Endothelial cell of umbilical vein (primary cell): ENCODE results near the gene FYCO1. TPM values are rescaled to one million over a fixed set of nuclear protein-coding genes. Genes with fewer than 3 reads are reported as not detected.

ENCODE experiments used
- BruUV-seq: library from RNA; stranded (reverse); fragments of 400-500 nt; replicated peaks from 2 replicates; lab custom pipeline; 2021; lab: Mats Ljungman, UMichigan
- CTCF ChIA-PET: fragments of 300-600, 350-600 bp; sonication (Branson Sonifier 250); formaldehyde crosslinking; loops from one replicate; lab custom pipeline; 2021; ENCODE audit warnings: antibody characterized with exemption, inconsistent platforms; lab: Charles Lee
- POLR2A ChIA-PET: fragments of 300-600, 350-600 bp; sonication (Branson Sonifier 250); formaldehyde crosslinking; loops from one replicate; lab custom pipeline; 2021; ENCODE audit warnings: antibody characterized with exemption, inconsistent platforms; lab: Charles Lee
- DNase-seq: peaks from one replicate; pipeline ENCODE4 v3.0.0-alpha.2; 2011; ENCODE audit warnings: low read depth, low spot score
- FAIRE-seq: peaks from 2 replicates; lab custom pipeline; 2011; peaks lifted over from hg19 to GRCh38; lab: Jason Lieb, UNC
- H2AFZ ChIP-seq: 2 replicates; pipeline ENCODE4 v1.6.0; 2012; ENCODE audit warnings: low read depth, low read length, control low read depth, inconsistent platforms
- H3K27ac ChIP-seq: 2 replicates; pipeline ENCODE4 v1.5.1; 2011; ENCODE audit warnings: low read depth, mild to moderate bottlenecking, control low read depth, low read length, moderate library complexity; ENCODE audit not compliant: insufficient read depth
- H3K27me3 ChIP-seq, 2 experiments: 2 replicates each; pipeline versions ENCODE4 v1.6.0 to v1.6.1; 2011; ENCODE audit warnings: low read length in 2 of 2, mixed read lengths in 1 of 2; ENCODE audit not compliant: control insufficient read depth in 2 of 2, insufficient read depth in 2 of 2
- H3K36me3 ChIP-seq, 2 experiments: 2 replicates in 1 of 2; 3 replicates in 1 of 2; pipeline ENCODE4 v1.5.1; 2011; ENCODE audit warnings: low read length in 2 of 2, mild to moderate bottlenecking in 1 of 2, moderate library complexity in 1 of 2; ENCODE audit not compliant: control insufficient read depth in 2 of 2, insufficient read depth in 2 of 2; ENCODE audit errors: extremely low read depth in 1 of 2
- H3K4me1 ChIP-seq: 3 replicates; pipeline ENCODE4 v1.5.1; 2011; ENCODE audit warnings: mild to moderate bottlenecking, low read length; ENCODE audit not compliant: control insufficient read depth, insufficient read depth; ENCODE audit errors: extremely low read depth
- H3K4me2 ChIP-seq: 2 replicates; pipeline ENCODE4 v1.6.1; 2011; ENCODE audit warnings: low read length, control low read depth, mixed read lengths; ENCODE audit not compliant: insufficient read depth
- H3K4me3 ChIP-seq, 3 experiments: fragments of 200-600 bp in 1 of 3; sonication (generic), shearing (Covaris generic) in 1 of 3; replicated peaks in 1 of 3; 2 replicates each; pipeline ENCODE4 v1.5.1; 2011 to 2016; ENCODE audit warnings: control low read depth in 3 of 3, low read length in 3 of 3, mild to moderate bottlenecking in 2 of 3, inconsistent platforms in 1 of 3, low read depth in 1 of 3, moderate library complexity in 1 of 3; ENCODE audit not compliant: insufficient read depth in 1 of 3
- H3K79me2 ChIP-seq: 2 replicates; pipeline ENCODE4 v1.6.0; 2012; ENCODE audit warnings: low read length, inconsistent platforms; ENCODE audit not compliant: control insufficient read depth, insufficient read depth
- H3K9ac ChIP-seq: replicated peaks from 2 replicates; pipeline ENCODE3; 2011; ENCODE audit warnings: low read length, control low read depth; ENCODE audit not compliant: insufficient read depth; ENCODE audit errors: extremely low read depth
- H3K9me1 ChIP-seq: replicated peaks from 3 replicates; pipeline ENCODE4 v1.6.0; 2011; ENCODE audit warnings: mild to moderate bottlenecking, low read length; ENCODE audit not compliant: control insufficient read depth, insufficient read depth; ENCODE audit errors: extremely low read depth
- H3K9me3 ChIP-seq: replicated peaks from 2 replicates; pipeline ENCODE4 v1.5.1; 2012; ENCODE audit warnings: low read length, inconsistent platforms; ENCODE audit not compliant: control insufficient read depth, insufficient read depth
- H4K20me1 ChIP-seq: replicated peaks from 2 replicates; pipeline ENCODE3; 2011; ENCODE audit warnings: mild to moderate bottlenecking, low read length; ENCODE audit not compliant: control insufficient read depth, insufficient read depth; ENCODE audit errors: extremely low read depth
- CTCF ChIP-seq, 2 donors: IDR thresholded peaks; 1 replicate in 1 of 2; 2 replicates in 1 of 2; pipeline ENCODE4 v1.5.1; 2011; ENCODE audit warnings: low read length in 2 of 2, mild to moderate bottlenecking in 2 of 2, moderate library complexity in 2 of 2, control low read depth in 1 of 2, inconsistent platforms in 1 of 2, low read depth in 1 of 2; ENCODE audit not compliant: insufficient read depth in 1 of 2; ENCODE audit errors: extremely low read depth in 1 of 2
- EZH2 ChIP-seq: IDR thresholded peaks from 2 replicates; pipeline ENCODE4 v1.6.1; 2012; ENCODE audit warnings: borderline replicate concordance, low read depth, mild to moderate bottlenecking, moderate library complexity, low read length, inconsistent platforms; ENCODE audit not compliant: severe bottlenecking
- FOS ChIP-seq: IDR thresholded peaks from 2 replicates; pipeline ENCODE4 v1.6.1; 2011; ENCODE audit warnings: mild to moderate bottlenecking, low read length, moderate library complexity, borderline replicate concordance; ENCODE audit not compliant: insufficient read depth
- GATA2 ChIP-seq: IDR thresholded peaks from 2 replicates; pipeline ENCODE4 v1.7.0; 2011; ENCODE audit warnings: low read depth, mild to moderate bottlenecking, moderate library complexity, mixed read lengths, low read length; ENCODE audit not compliant: insufficient read length, insufficient read depth
- JUN ChIP-seq: IDR thresholded peaks from 2 replicates; pipeline ENCODE4 v1.6.1; 2011; ENCODE audit warnings: borderline replicate concordance, low read depth; ENCODE audit not compliant: insufficient read length, insufficient read depth
- MAX ChIP-seq: IDR thresholded peaks from 2 replicates; pipeline ENCODE4 v1.6.1; 2011; ENCODE audit not compliant: insufficient read depth, insufficient read length
- MYC ChIP-seq: IDR thresholded peaks from one replicate; pipeline ENCODE4 v1.6.1; 2011; ENCODE audit warnings: mild to moderate bottlenecking, low read depth, low read length
- POLR2A ChIP-seq: IDR thresholded peaks from 2 replicates; pipeline ENCODE4 v1.6.1; 2012; ENCODE audit warnings: low read depth, mild to moderate bottlenecking, control low read depth, low read length
- POLR2AphosphoS5 ChIP-seq: IDR thresholded peaks from 2 replicates; pipeline ENCODE4 v1.6.1; 2012; ENCODE audit warnings: low read depth, mild to moderate bottlenecking, control low read depth, low read length, moderate library complexity; ENCODE audit not compliant: insufficient read depth
- dilution Hi-C: fragments of 300-500 bp; cut with MboI; formaldehyde crosslinking; loops from one replicate; pipeline ENCODE4 v1.15.0; 2019; ENCODE audit warnings: low sequenced_read_pairs; ENCODE audit not compliant: extremely low pct_ligation_motif_present
- intact Hi-C: fragments of 100-400 bp; cut with micrococcal nuclease; formaldehyde crosslinking; loops from one replicate; pipeline ENCODE4 v1.10.0; 2022
- polyA plus RNA-seq, 4 experiments: library from polyadenylated mRNA; depleted of rRNA in 3 of 4; stranded (reverse) in 3 of 4; unstranded in 1 of 4; fragments of >200 nt; gene quantifications; 2 replicates each; pipeline versions ENCODE4 v1.2.1 to v1.2.3, GENCODE V29; 2011 to 2012; ENCODE audit warnings: missing spikeins in 1 of 4
- total RNA-seq: library from RNA; stranded (reverse); gene quantifications from 2 replicates; pipeline ENCODE4 v1.2.3, GENCODE V29; 2021

The FYCO1 gene
- total and polyA plus RNA-seq, 2 donors (not counting 3 experiments of a cell fraction or from before 2014, with no cell fraction given): 13.9 to 20.8 TPM

GRCh38 chr3:45954306-45954705 is 41.3 kb downstream of the FYCO1 start:
- H3K79me2 ChIP-seq: no peaks in the 10 kb centered on the region
- TF ChIP-seq FOS (no peak), GATA2 (no peak), MAX (no peak), POLR2A (no peak), JUN (no peak), EZH2 (no peak), MYC (no peak), POLR2AphosphoS5 (no peak), CTCF (IDR thresholded peaks at IDR 0.05; ENCODE audit: extremely low read depth in 1 of 2, insufficient read depth in 1 of 2, low read depth in 1 of 2, low read length in 2 of 2) (no peak)
- BruUV-seq: no TSS peak
- H3K27ac ChIP-seq: no peak overlapping the region
- H3K4me1 ChIP-seq: no peaks in the 10 kb centered on the region
- H3K27me3 ChIP-seq: no peaks in the 10 kb centered on the region
- H3K9me1 ChIP-seq: no peaks in the 10 kb centered on the region
- POLR2A ChIA-PET: no interaction called here
- H3K9ac ChIP-seq: no peak overlapping the region
- intact Hi-C loops: no loop called here
- H3K36me3 ChIP-seq: peaks cover 15 to 65% of the 10 kb centered on the region in 2 experiments
- FAIRE-seq (no peak), DNase-seq (no peak)
- no peak overlapping the region for H3K4me2 ChIP-seq
- no peak overlapping the region for H3K4me3 ChIP-seq
- CTCF ChIA-PET: interaction anchor here (1.3 kb wide), 1 partner anchor 125 kb away, joined by 4 read pairs; no protein-coding TSS in a partner anchor
- no peak overlapping the region for H2AFZ ChIP-seq
- no peaks in the 10 kb centered on the region for H4K20me1 ChIP-seq
- no peaks in the 10 kb centered on the region for H3K9me3 ChIP-seq
- dilution Hi-C loops: no loop called here
